ENCODE results near the gene PTGIS. TPM values are rescaled to one million over a fixed set of nuclear protein-coding genes. Genes with fewer than 3 reads are reported as not detected.
A peak's percentile ranks its signal among the peaks of the same experiment; 100 is the strongest.
"Not testable (repeated sequence)": the region's sequence is repeated elsewhere in the genome, so short reads cannot be mapped to it uniquely, and the experiment has no call there.

The PTGIS gene
- 1 to 10 TPM in 1 of 2 donors, under 1 TPM in 1; 0.56 to 2.3 TPM for total RNA-seq

DNA sequence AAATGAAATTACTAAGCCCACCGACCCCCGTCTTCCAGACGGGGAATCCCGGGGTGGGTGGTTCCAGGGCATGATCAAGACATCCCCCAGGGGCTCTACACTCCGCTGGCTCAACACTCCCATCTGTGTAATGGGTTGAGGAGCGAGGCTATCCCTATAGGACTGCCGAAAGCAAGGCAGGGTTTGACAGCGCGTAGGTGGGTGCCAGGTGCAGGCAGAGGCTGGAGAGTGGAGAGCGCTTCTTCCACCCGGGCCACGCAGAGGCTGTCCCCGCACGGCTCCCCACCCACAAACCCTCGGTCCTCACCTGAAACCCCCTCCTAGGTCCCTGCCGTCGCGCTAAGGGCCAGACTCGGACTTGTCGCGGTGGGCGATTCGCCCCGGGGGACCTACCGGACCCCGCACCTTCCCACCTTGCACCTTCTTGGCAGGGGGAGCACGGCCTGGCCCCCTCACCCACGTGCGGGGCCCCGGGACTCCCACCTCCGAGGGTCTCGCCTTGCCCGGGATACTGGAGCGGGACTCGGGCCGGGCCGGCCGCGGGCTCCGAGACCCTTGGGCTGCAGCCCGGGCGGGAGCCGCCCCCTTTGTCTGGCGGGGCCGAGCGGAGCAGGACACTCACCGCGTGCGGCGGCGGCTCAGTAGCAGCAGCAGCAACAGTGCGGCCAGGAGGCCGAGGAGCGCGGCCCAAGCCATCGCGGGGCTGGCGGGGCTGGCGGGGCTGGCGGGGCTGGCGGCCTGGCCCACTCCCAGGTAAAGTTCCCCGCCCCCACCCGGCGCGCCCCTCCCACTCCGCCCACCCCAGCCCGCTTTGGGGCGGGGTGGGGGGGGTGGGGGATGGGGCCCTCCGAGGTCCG is at the start of gene PTGIS:
PTGIS (minus strand) TSS at position 717 of the 857 bp plus-strand sequence; CDS start at position 696, 21 bp downstream.
- H3K4me1 Mint-ChIP-seq: no peaks in the 10 kb centered on the region
- ATAC-seq (replicated peaks): no peak
- no peaks in the 10 kb centered on the region for H3K36me3 Mint-ChIP-seq (ENCODE audit: low read depth)
- peaks cover 51% of the 10 kb centered on the region for H3K27me3 Mint-ChIP-seq
- no peaks in the 10 kb centered on the region for H3K9me3 Mint-ChIP-seq
- H3K27ac Mint-ChIP-seq: no peak within 1 kb of the TSS
- peak within 1 kb of the TSS; percentile 52 for H3K4me3 Mint-ChIP-seq

DNA sequence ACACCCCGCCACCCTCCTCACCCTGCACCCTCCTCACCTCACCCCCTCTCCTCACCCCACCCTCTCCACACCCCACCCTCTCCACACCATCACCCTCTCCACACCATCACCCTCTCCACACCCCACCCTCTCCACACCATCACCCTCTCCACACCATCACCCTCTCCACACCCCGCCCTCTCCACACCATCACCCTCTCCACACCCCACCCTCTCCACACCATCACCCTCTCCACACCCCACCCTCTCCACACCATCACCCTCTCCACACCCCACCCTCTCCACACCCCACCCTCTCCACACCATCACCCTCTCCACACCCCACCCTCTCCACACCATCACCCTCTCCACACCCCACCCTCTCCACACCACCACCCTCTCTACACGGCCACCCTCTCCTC is 49.5 kb upstream of the PTGIS start:
- H3K4me3 Mint-ChIP-seq; H3K27me3 Mint-ChIP-seq; ATAC-seq (replicated peaks); H3K27ac Mint-ChIP-seq; H3K9me3 Mint-ChIP-seq; H3K36me3 Mint-ChIP-seq (ENCODE audit: low read depth): not testable (repeated sequence)
- H3K4me1 Mint-ChIP-seq: peaks cover 14% of the 10 kb centered on the region

DNA sequence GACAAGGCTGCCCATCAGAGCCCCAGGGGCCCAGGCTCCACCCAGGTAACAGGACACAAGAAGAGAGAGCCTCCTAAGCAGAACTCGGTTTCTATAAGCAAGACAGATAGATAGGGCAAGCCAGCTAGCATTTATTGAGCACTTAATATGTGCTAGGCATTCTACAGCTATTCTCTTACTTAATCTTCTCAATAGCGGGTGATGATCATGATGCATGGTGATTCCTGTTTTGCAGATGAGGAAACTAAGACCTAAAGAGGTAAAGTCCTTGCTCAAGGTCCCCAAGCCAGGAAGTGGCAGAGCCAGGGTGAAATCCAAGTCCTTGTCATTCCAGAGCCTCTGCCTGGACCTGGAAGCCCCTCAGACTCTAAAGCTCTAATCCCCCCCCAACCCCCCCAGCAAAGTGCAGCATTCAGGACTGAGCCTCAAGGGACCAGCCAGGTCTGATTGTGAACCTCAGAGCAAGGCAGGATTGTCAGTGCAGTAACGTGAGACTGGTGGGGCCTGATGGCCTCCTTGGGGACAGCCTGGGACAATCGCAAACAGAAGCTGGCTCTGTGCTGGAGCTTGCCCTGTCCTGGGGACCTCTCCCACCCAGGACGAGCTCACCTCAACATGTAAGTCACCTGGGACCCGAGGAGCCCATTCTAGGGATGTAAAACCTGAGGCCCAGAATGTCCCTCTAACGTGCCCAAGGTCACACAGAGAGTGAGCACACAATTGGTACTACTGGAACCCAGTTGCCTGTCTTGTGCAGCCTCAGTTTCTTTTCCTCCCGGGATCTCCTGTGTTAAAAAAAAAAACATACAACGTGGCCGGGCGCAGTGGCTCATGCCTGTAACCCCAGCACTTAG is 48.4 kb upstream of the PTGIS start:
- Mint-ChIP-seq H3K4me3 (no peak overlapping the region), H3K36me3 (ENCODE audit: low read depth) (no peaks in the 10 kb centered on the region), H3K4me1 (peaks cover 8% of the 10 kb centered on the region), H3K27ac (no peak overlapping the region), H3K27me3 (peaks cover under 1% of the 10 kb centered on the region), H3K9me3 (no peaks in the 10 kb centered on the region)
- no peak for ATAC-seq (replicated peaks)

DNA sequence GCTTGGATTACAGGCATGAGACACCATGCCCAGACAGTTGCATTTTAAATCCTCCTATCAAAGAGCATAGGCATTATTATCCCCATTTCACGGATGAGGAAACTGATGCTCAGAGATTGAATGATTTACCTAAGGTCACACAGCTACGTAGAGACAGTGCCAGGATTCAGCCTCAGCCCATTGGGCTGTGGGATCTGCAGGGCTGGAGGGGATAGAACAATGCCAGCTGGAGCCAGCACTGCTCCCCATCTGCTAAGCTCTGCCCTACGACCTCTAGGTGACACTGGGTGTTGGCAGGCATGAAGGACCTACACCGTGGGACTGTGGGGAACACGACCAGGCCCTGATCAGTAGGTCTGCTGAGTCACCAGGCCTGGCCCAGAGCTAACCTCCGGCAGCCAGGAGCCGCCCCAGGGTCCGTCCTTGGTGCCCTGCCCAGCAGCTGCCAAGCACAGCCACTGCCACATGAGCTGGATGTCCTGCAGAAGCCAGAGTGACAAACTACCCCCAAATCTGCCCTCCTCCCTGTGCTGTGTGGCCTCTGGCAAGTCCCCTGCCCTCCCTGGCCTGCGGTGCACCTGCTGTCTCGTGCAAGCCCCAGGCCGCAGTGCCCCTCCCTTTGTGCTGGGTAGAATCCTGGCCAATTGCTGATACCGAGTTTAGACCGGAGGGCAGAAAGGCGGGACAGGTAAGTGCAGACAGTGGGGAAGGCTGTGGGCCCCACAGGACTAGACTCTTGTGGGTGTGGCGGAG is 47.6 kb upstream of the PTGIS start:
- ATAC-seq (replicated peaks): no peak
- H3K4me1 Mint-ChIP-seq: peaks cover 6% of the 10 kb centered on the region
- no peak overlapping the region for H3K27ac Mint-ChIP-seq
- H3K27me3 Mint-ChIP-seq: no peaks in the 10 kb centered on the region
- H3K36me3 Mint-ChIP-seq (ENCODE audit: low read depth): no peaks in the 10 kb centered on the region
- no peak overlapping the region for H3K4me3 Mint-ChIP-seq
- no peaks in the 10 kb centered on the region for H3K9me3 Mint-ChIP-seq

DNA sequence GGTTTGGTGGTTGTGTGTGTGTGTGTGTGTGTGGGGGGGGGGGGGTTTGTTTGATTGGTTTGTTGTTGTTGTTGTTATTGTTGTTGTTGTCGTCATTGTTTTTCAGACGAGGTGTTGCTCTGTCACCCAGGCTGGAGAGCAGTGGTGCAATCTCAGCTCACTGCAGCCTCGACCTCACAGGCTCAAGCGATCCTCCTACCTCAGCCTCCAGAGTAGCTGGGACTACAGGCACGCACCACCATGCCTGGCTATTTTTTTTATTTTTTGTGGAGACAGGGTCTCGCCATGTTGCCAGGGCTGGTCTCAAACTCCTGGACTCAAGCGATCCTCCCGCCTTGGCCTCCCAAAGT is 47.1 kb upstream of the PTGIS start:
- H3K27ac Mint-ChIP-seq; H3K4me3 Mint-ChIP-seq; H3K9me3 Mint-ChIP-seq; H3K4me1 Mint-ChIP-seq; ATAC-seq (replicated peaks); H3K27me3 Mint-ChIP-seq; H3K36me3 Mint-ChIP-seq (ENCODE audit: low read depth): not testable (repeated sequence)

DNA sequence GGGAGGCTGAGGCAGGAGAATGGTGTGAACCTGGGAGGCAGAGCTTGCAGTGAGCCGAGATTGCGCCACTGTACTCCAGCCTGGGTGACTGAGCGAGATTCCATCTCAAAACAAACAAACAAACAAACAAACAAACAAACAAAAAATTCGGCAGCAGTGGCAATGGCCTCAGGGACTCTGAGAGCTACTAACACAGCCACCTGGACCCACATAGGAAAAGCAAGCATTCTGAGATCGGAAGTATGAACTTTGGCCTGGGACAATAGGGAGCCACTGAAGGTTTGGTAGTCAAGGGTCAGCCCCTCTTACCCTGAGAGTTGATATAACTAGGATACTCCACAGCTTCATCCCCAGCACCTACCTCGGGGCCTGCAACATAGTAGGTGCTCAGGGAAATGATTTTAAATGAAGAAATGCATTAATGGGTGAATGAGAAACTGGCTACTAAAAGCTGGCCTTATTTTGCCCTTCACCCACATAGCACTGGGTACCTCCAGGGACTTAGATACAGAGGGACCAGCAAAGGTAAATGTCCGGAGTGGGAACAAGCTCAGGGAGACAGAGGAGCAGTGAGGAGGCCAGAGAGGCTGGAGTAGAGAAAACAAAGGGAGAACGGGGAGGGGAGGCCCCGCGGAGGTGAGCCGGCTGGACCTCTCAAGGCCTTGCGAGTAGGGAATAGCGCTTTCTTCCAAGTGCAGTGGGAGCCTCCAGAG is 46.6 kb upstream of the PTGIS start:
- ATAC-seq (replicated peaks): no peak
- H3K4me3 Mint-ChIP-seq: no peak overlapping the region
- H3K27ac Mint-ChIP-seq: no peak overlapping the region
- no peaks in the 10 kb centered on the region for H3K9me3 Mint-ChIP-seq
- peaks cover 5% of the 10 kb centered on the region for H3K4me1 Mint-ChIP-seq
- no peaks in the 10 kb centered on the region for H3K27me3 Mint-ChIP-seq
- no peaks in the 10 kb centered on the region for H3K36me3 Mint-ChIP-seq (ENCODE audit: low read depth)

DNA sequence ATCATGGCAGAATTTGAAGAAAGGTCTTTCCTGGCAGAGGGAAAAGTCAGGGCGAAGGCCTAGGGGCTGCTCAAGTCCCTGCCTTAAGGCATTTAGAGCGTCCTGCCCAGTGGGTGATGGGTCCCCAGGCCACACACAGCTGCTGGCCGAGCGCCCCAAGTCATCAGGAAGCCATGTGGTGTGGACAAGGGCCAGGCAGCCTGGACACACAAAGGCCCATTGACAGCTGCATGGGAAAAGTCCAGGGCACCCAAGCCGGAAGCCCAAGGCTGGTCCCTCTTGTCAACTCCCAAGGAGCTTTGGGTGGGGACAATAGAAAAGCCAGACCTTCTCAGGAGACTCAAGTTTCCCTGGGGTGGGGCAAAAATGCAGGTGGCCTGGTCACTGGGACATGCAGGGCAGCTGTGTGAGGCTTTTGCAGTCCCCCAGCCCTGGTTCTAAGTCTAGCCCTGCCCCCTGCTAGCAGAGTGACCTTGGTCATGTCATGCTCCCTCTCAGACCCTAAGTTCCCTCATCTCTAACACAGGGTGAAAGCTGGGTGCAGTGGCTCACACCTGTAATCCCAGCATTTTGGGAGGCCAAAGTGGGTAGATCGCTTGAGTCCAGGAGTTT is 44.3 kb upstream of the PTGIS start:
- H3K27me3 Mint-ChIP-seq: peaks cover 5% of the 10 kb centered on the region
- ATAC-seq (replicated peaks): no peak
- no peaks in the 10 kb centered on the region for H3K9me3 Mint-ChIP-seq
- peaks cover 13% of the 10 kb centered on the region for H3K4me1 Mint-ChIP-seq
- no peak overlapping the region for H3K4me3 Mint-ChIP-seq
- no peaks in the 10 kb centered on the region for H3K36me3 Mint-ChIP-seq (ENCODE audit: low read depth)
- H3K27ac Mint-ChIP-seq: no peak overlapping the region

DNA sequence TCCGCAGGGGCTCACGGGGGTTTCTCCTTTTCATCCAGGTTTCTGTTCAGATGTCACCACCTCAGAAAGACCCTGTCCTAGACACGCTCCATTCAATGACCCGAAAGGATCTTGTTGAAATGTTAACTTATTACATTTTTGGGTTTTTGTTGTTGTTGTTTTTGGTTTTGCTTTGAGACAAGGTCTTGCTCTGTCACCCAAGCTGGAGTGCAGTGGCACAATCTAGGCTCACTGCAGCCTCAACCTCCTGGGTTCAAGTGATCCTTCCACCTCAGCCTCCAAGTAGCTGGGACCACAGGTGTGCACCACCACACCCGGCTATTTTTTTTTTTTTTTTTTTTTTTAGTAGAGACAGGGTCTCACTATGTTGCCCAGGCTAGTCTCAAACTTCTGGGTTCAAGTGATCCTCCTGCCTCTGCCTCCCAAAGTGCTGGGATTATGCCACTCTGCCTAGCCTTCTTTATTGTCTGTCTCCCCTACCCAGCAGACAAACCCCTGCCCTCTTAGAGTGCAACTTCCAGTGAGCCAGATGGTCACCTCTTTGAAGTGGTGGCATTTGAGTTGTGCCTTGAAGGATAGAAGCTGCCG is 43.7 kb upstream of the PTGIS start:
- Mint-ChIP-seq H3K4me3 (peak overlapping the region; percentile 54), H3K4me1 (peaks cover 13% of the 10 kb centered on the region)
- H3K9me3 Mint-ChIP-seq; H3K27ac Mint-ChIP-seq; ATAC-seq (replicated peaks); H3K36me3 Mint-ChIP-seq (ENCODE audit: low read depth); H3K27me3 Mint-ChIP-seq: not testable (repeated sequence)

DNA sequence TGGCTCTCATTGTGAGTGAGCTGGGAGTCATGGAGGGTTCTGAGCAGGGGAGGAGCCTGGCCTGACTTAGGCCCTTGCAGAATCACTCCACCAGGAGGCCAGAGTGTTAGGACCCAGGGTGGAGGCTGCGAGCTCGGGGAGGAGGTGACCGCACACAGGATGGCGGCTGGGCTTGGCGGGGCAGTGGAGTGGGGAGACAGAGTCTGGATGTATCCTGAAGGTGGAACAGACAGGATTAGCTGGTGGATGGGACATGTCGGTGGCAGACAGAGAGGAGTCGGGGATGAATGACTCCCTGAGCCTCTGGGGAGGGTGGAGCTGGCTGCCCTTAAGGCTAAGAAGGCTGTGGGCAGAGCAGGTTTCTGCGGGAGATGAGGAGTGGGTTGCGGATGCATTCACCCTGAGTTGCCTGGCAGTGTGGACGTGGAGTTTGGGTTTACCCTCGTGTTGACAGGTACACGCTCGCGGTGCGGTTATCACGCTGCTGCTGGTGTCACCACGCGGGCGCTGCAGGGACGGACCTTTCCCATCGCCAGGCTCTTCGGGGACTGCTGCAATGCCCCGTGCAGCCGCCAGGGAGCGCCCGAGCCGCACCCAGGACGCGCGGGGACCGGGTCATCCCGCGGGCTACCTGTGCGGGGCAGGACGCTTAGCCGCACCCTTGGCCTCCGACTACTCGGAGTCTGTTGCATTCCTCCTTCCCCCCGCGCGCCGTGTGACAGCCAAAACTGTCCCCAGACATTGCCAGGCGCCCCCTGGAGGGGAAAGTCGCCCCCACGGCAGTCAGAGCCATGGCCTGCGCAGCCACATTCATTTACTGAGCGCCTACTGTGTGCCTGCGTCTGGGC is 43.0 kb upstream of the PTGIS start:
- peaks cover 13% of the 10 kb centered on the region for H3K4me1 Mint-ChIP-seq
- no peak overlapping the region for H3K27ac Mint-ChIP-seq
- peak overlapping the region; percentile 54 for H3K4me3 Mint-ChIP-seq
- no peaks in the 10 kb centered on the region for H3K36me3 Mint-ChIP-seq (ENCODE audit: low read depth)
- peak; percentile 77 for ATAC-seq (replicated peaks)
- peaks cover 5% of the 10 kb centered on the region for H3K27me3 Mint-ChIP-seq
- no peaks in the 10 kb centered on the region for H3K9me3 Mint-ChIP-seq

DNA sequence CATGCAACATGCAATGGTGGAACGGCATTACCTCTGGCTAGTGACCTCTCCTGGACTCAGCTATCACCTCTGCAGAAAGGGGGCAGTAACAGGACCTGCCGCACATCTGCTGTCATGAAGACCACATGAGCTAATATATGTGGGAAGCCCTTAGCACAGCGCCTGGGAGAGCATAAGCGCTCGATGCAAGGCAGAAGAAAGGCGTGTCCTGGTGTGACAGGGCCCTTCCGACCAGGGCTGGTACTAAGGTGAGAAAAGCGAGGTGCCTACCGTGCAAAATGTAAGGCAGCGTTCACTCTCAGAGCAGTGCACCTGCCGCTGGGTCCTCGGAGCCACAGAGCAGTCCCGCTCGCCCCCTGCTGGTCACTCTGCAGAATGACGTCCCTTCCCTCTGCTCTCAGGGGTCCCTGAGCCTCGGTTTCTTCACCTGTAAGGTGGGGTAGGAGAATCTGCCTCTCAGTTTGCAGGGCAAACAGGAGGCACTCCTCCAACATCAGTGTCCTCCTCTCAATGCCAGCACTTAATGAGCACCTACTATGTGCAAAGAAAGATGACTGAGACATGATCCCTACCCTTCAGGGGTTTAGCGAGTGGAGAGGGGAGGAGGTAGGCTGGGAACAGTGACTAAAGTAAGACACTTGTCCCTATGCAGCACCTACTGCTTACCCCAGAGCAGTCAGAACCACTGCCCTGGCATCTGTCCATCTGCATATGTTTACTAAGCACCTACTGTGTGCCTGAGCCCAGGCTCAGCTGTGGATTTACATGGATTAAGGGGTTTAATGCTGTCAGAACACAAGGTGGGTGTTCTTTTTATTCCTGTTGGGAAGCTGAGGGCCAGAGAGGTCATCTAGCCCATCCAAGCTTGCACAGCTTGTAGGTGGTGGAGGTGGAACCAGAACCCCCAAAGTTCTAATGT is 41.1 kb upstream of the PTGIS start:
- peak; percentile 74 for ATAC-seq (replicated peaks)
- peak overlapping the region; percentile 9 for H3K27ac Mint-ChIP-seq
- H3K9me3 Mint-ChIP-seq: no peaks in the 10 kb centered on the region
- no peaks in the 10 kb centered on the region for H3K36me3 Mint-ChIP-seq (ENCODE audit: low read depth)
- peak overlapping the region; percentile 15 for H3K4me3 Mint-ChIP-seq
- H3K4me1 Mint-ChIP-seq: peaks cover 13% of the 10 kb centered on the region
- H3K27me3 Mint-ChIP-seq: peaks cover 5% of the 10 kb centered on the region

DNA sequence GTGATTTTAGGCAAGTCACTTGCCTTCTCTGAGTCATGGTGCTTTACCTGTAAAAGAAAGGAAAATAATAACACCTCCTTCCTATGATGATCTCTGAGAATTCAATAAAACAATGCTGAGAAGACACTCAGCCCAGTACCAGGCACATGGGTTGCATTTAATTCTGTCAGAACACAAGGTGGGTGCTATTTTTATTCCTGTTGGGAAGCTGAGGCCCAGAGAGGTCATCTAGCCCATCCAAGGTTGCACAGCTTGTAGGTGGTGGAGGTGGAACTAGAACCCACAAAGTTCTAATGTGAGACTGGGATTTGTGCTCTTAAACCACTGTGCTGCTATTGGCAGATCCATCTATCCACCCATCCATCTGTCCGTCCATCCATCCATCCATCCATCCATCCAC is 39.6 kb upstream of the PTGIS start:
- peak; percentile 27 for ATAC-seq (replicated peaks)
- Mint-ChIP-seq H3K9me3 (no peaks in the 10 kb centered on the region), H3K27me3 (peaks cover 5% of the 10 kb centered on the region), H3K36me3 (ENCODE audit: low read depth) (peaks cover 3% of the 10 kb centered on the region), H3K4me3 (no peak overlapping the region), H3K27ac (no peak overlapping the region), H3K4me1 (peaks cover 13% of the 10 kb centered on the region)

DNA sequence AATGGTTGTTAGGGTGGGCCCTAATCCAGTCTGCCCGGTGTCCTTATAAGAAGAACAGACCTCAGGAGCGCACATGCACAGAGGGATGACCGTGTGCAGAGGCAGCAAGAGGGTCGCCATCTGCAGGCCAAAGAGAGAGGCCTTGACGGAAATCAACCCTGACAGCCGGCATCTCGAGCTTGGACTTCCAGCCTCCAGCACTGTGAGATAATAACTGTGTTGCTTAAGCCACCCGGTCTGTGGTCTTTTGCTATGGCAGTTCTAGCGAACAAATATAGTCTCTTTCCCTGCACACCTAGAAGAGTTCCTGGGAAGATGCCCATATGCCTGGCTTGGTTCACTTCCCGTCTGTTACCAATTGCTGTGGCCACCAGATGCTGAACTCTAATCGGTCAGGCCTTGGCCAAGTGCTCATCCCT is 35.3 kb upstream of the PTGIS start:
- no peak for ATAC-seq (replicated peaks)
- Mint-ChIP-seq H3K27me3 (peaks cover under 1% of the 10 kb centered on the region), H3K9me3 (no peaks in the 10 kb centered on the region), H3K4me3 (no peak overlapping the region), H3K4me1 (peaks cover under 1% of the 10 kb centered on the region), H3K27ac (no peak overlapping the region), H3K36me3 (ENCODE audit: low read depth) (peaks cover 8% of the 10 kb centered on the region)

Measured in activated T-helper 17 cell treated with anti-CD3 and anti-CD28 coated beads, Interleukin-2, amount 50 U/mL, for 72 hours (primary cell).